ENCODE measurements around the gene LRP1. TPM values are rescaled to one million over a fixed set of nuclear protein-coding genes. Genes with fewer than 3 reads are reported as not detected.

LRP1 gene
- total RNA-seq, 1 experiment from 2014 or later: 12.4 TPM

DNA sequence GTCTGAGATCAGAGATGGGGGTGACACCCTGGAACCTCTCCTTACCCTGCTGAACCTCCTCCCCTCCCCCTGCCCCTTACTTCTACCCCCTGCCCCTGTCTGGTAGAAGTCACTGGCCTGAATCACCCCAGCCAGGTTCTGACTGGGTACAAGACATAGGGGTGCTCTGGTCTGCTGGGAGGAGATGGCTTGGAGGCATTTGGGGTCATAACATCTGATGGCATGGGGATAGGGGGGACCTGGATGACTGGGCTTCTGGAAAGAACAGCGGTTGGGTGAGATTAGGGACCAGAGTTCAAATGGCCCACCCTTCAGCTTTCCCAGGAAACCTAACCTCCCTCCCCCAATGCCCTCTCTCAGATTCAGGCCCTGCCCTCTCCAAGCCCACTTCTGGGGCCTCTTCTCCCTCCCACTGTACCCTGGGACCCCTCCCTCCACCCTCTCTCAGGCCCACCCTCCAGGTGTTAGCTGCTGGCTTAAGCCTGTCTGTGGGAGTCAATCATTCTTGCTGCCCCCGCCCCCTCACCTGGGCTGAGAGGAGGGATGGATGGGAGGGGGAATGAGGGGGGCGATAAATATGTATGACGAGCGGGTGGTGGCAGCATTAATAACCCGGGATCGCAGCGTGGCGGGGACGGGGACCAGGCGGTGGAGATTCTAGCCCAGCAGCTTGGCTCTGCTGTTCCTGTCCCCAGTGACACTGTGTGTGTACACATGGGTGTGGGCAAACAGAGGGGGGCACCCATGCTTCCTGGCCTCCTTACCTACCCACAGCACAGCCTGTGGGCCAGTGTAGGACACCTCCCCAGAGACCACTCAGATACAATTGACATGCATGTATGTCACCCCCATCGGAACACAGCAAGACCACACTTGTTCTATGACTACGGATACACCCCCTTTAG, 94.3 kb downstream of the LRP1 start:
- H3K27me3 Mint-ChIP-seq (ENCODE audit: unreplicated experiment): peaks cover 100% of the 10 kb centered on the region
- H3K4me1 Mint-ChIP-seq (ENCODE audit: low read depth, unreplicated experiment): peaks cover 44% of the 10 kb centered on the region
- intact Hi-C loops (cut with micrococcal nuclease; ENCODE audit: unreplicated experiment): no loop called here
- no peak overlapping the region for H3K4me3 Mint-ChIP-seq (ENCODE audit: low read depth, unreplicated experiment)
- peaks cover 18% of the 10 kb centered on the region for H3K36me3 Mint-ChIP-seq (ENCODE audit: insufficient read depth, unreplicated experiment)
- BruUV-seq (replicated peaks): no TSS peak
- no peaks in the 10 kb centered on the region for H3K9me3 Mint-ChIP-seq (ENCODE audit: low read depth, unreplicated experiment)
- TF ChIP-seq, protein P1, sequence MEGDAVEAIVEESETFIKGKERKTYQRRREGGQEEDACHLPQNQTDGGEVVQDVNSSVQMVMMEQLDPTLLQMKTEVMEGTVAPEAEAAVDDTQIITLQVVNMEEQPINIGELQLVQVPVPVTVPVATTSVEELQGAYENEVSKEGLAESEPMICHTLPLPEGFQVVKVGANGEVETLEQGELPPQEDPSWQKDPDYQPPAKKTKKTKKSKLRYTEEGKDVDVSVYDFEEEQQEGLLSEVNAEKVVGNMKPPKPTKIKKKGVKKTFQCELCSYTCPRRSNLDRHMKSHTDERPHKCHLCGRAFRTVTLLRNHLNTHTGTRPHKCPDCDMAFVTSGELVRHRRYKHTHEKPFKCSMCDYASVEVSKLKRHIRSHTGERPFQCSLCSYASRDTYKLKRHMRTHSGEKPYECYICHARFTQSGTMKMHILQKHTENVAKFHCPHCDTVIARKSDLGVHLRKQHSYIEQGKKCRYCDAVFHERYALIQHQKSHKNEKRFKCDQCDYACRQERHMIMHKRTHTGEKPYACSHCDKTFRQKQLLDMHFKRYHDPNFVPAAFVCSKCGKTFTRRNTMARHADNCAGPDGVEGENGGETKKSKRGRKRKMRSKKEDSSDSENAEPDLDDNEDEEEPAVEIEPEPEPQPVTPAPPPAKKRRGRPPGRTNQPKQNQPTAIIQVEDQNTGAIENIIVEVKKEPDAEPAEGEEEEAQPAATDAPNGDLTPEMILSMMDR (IDR thresholded peaks at IDR 0.05; ENCODE audit: unreplicated experiment): no peak
- CTCF ChIA-PET: interaction anchor here (0.7 to 1.1 kb wide), 2 partner anchors 16 to 18 kb away, joined by 3 read pairs; no protein-coding TSS in a partner anchor
- no peak overlapping the region for H3K27ac Mint-ChIP-seq (ENCODE audit: unreplicated experiment)
- no peak for DNase-seq

DNA sequence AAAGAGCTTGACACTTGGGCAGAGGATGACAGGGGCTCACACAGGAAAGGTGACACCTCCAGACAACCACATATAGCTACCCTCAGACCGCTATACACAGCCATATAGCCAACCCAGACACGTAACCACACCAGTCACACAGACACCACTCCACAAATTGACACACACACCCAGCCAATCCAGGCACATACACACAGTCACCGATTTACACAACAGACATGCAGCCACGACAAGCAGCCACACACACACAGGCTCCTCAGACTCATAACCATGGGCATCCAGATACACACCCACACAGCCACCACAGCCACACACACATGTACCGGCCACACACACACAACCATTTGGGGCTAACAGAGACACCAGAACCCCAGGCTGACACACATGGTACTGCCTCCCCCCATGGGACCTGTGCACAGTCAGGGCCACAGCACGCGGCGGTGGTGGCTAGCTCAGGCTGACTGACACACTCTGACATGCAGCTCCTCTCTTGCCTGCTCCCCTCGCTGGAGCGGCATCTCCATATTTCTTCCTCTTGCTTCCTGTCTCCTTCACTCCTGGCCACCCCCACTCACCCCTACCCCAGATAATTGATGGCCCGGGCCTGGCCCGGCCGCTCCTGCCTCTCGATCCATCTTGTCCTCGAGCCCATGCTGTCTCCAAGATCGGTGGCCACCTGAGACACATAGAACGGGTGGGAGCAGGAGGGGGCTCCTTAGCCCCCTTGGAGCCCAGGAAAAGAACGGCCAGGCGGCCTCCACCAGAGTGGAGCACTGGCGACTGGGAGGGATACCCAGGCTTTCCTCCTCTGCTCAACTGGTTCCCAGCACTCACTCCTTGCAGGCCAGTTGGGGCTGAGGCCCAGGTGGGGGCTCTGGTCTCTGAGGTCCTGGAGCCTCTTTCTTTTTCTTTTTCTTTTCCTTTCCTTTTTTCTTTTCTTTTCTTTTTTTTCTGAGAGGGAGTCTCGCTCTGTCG, 95.2 kb downstream of the LRP1 start:
- Mint-ChIP-seq H3K4me1 (ENCODE audit: low read depth, unreplicated experiment) (peaks cover 44% of the 10 kb centered on the region), H3K9me3 (ENCODE audit: low read depth, unreplicated experiment) (no peaks in the 10 kb centered on the region), H3K27ac (ENCODE audit: unreplicated experiment) (no peak overlapping the region), H3K4me3 (ENCODE audit: low read depth, unreplicated experiment) (no peak overlapping the region), H3K36me3 (ENCODE audit: insufficient read depth, unreplicated experiment) (peaks cover 15% of the 10 kb centered on the region), H3K27me3 (ENCODE audit: unreplicated experiment) (peaks cover 98% of the 10 kb centered on the region)
- DNase-seq: no peak
- TF ChIP-seq, protein P1 (IDR thresholded peaks at IDR 0.05; ENCODE audit: unreplicated experiment): no peak
- intact Hi-C loops (cut with micrococcal nuclease; ENCODE audit: unreplicated experiment): no loop called here
- BruUV-seq (replicated peaks): no TSS peak
- CTCF ChIA-PET: interaction anchor here (0.7 to 1.1 kb wide), 2 partner anchors 16 to 17 kb away, joined by 3 read pairs; no protein-coding TSS in a partner anchor

DNA sequence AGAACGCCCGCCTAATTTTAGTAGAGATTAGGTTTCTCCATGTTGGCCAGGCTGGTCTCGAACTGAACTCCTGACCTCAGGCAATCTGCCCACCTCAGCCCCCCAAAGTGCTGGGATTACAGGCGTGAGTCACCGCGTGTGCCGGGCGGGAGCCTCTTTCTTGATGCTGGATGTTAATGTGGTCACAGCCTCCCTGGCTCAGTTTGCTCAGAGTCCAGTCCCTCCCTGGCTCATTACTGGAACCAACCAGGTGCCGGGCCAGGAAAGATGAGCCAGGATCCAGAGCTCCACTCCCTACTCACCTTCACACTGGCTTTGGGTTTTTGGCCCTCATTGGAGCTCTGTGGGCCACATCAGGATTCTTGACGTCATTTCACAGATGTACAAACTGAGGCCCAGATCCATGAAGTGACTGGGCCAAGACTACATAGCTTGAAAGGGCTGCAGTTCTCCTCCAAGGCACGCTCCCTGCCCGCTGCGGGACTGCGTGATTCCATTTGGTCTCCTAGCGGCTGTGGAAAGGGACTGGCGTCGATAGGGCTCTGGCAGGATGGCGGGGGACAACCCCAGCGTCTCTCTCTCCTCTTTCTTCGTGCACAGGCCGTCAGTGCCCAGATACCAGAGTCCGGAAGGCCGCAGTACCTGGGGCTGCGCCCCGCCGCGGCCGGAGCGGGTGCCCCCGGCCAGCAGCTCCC, 96.1 kb downstream of the LRP1 start:
- intact Hi-C loops (cut with micrococcal nuclease; ENCODE audit: unreplicated experiment): no loop called here
- DNase-seq: no peak
- peaks cover 24% of the 10 kb centered on the region for H3K36me3 Mint-ChIP-seq (ENCODE audit: insufficient read depth, unreplicated experiment)
- BruUV-seq (replicated peaks): no TSS peak
- peaks cover 88% of the 10 kb centered on the region for H3K27me3 Mint-ChIP-seq (ENCODE audit: unreplicated experiment)
- peaks cover 43% of the 10 kb centered on the region for H3K4me1 Mint-ChIP-seq (ENCODE audit: low read depth, unreplicated experiment)
- TF ChIP-seq, protein P1 (IDR thresholded peaks at IDR 0.05; ENCODE audit: unreplicated experiment): no peak
- H3K4me3 Mint-ChIP-seq (ENCODE audit: low read depth, unreplicated experiment): no peak overlapping the region
- no peak overlapping the region for H3K27ac Mint-ChIP-seq (ENCODE audit: unreplicated experiment)
- no peaks in the 10 kb centered on the region for H3K9me3 Mint-ChIP-seq (ENCODE audit: low read depth, unreplicated experiment)
- CTCF ChIA-PET: interaction anchor here (0.6 to 1.0 kb wide), 2 partner anchors 18 to 1019 kb away, joined by 3 read pairs; no protein-coding TSS in a partner anchor

Measured in Calu3 (cell line).